Endothelial cell of umbilical vein (primary cell): ENCODE measurements around the gene TNRC6C.

Experiments used
- CTCF ChIP-seq, 2 donors: IDR thresholded peaks; 1 replicate in 1 of 2; 2 replicates in 1 of 2; pipeline ENCODE4 v1.5.1; 2011; ENCODE audit warnings: low read length in 2 of 2, mild to moderate bottlenecking in 2 of 2, moderate library complexity in 2 of 2, control low read depth in 1 of 2, inconsistent platforms in 1 of 2, low read depth in 1 of 2; ENCODE audit not compliant: insufficient read depth in 1 of 2; ENCODE audit errors: extremely low read depth in 1 of 2
- EZH2 ChIP-seq: IDR thresholded peaks from 2 replicates; pipeline ENCODE4 v1.6.1; 2012; ENCODE audit warnings: borderline replicate concordance, low read depth, mild to moderate bottlenecking, moderate library complexity, low read length, inconsistent platforms; ENCODE audit not compliant: severe bottlenecking
- FOS ChIP-seq: IDR thresholded peaks from 2 replicates; pipeline ENCODE4 v1.6.1; 2011; ENCODE audit warnings: mild to moderate bottlenecking, low read length, moderate library complexity, borderline replicate concordance; ENCODE audit not compliant: insufficient read depth
- MAX ChIP-seq: IDR thresholded peaks from 2 replicates; pipeline ENCODE4 v1.6.1; 2011; ENCODE audit not compliant: insufficient read depth, insufficient read length
- POLR2A ChIP-seq: IDR thresholded peaks from 2 replicates; pipeline ENCODE4 v1.6.1; 2012; ENCODE audit warnings: low read depth, mild to moderate bottlenecking, control low read depth, low read length
- POLR2AphosphoS5 ChIP-seq: IDR thresholded peaks from 2 replicates; pipeline ENCODE4 v1.6.1; 2012; ENCODE audit warnings: low read depth, mild to moderate bottlenecking, control low read depth, low read length, moderate library complexity; ENCODE audit not compliant: insufficient read depth

DNA sequence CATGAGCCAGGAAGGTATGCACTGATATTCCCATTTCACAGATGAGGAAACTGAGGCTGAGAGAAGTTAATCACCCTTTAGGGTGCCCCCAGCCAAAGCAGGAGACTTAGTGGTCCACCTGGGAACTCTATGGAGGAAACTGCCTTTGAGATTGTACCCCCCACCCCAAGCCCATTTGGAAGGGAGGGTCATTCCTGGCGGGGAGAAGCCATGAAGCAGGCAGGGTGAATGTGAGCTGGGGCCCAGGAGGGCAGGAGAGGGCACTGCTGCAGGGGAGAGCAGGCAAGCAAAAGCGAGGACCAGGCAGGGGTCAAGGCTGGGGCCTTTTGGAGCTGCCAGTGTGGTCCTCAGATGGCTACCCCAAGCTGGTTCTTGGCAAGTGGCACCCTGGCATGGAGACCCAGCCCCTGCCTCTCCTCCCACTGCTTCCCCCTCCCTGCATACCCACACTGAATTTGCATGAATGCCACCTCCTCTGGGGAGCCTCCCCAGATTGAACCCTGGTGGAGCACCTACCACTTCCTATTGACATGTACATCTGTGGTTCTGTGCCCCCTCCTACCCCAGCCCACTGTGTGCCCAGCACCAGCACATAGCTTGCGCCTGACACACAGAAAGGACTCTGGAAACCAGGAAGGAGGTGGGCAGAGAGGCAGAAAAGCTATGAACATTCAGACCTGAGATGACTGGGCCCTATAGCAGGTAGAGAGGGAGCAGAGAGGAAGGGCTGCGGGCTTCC, 171.0 kb downstream of the TNRC6C start:
- TF ChIP-seq POLR2AphosphoS5 (no peak), EZH2 (no peak), CTCF (IDR thresholded peaks at IDR 0.05; ENCODE audit: extremely low read depth in 1 of 2, insufficient read depth in 1 of 2, low read depth in 1 of 2, low read length in 2 of 2) (no peak), POLR2A (no peak), MAX (no peak), FOS (no peak)
